Osteoblast (primary cell): ENCODE data around the gene CFAP45. TPM values are rescaled to one million over a fixed set of nuclear protein-coding genes. Genes with fewer than 3 reads are reported as not detected.
A peak's percentile ranks its signal among the peaks of the same experiment; 100 is the strongest.

Source experiments
- DNase-seq: peaks from one replicate; pipeline ENCODE4 v3.0.0; 2011; ENCODE audit warnings: low spot score, mixed read lengths; ENCODE audit not compliant: insufficient read length; ENCODE audit errors: missing footprints
- H2AFZ ChIP-seq: 2 replicates; pipeline ENCODE4 v1.6.0; 2011; ENCODE audit warnings: mild to moderate bottlenecking, low read length
- H3K27ac ChIP-seq: 2 replicates; pipeline ENCODE4 v1.5.1; 2011; ENCODE audit warnings: mild to moderate bottlenecking, low read depth, low read length, moderate library complexity
- H3K27me3 ChIP-seq: 2 replicates; pipeline ENCODE4 v1.6.0; 2012; ENCODE audit warnings: mild to moderate bottlenecking, control low read depth, inconsistent platforms, low read length, moderate library complexity; ENCODE audit not compliant: insufficient read depth
- H3K36me3 ChIP-seq: 2 replicates; pipeline ENCODE4 v1.5.1; 2011; ENCODE audit warnings: mild to moderate bottlenecking, low read length, control low read depth, moderate library complexity; ENCODE audit not compliant: insufficient read depth
- H3K4me1 ChIP-seq: 2 replicates; pipeline ENCODE4 v1.5.1; 2011; ENCODE audit warnings: mild to moderate bottlenecking, low read length, control low read depth, moderate library complexity; ENCODE audit not compliant: insufficient read depth
- H3K4me2 ChIP-seq: 2 replicates; pipeline ENCODE4 v1.6.0; 2011; ENCODE audit warnings: mild to moderate bottlenecking, low read length; ENCODE audit not compliant: insufficient read depth
- H3K4me3 ChIP-seq: fragments of 200-600 bp; sonication (generic); 3 replicates; pipeline ENCODE4 v1.5.1; 2012; ENCODE audit warnings: mild to moderate bottlenecking, low read length, inconsistent platforms; ENCODE audit not compliant: insufficient read depth
- H3K79me2 ChIP-seq: 2 replicates; pipeline ENCODE4 v1.6.0; 2012; ENCODE audit warnings: mild to moderate bottlenecking, low read length, control low read depth, inconsistent platforms; ENCODE audit not compliant: insufficient read depth
- H3K9me3 ChIP-seq: 2 replicates; pipeline ENCODE4 v1.5.1; 2011; ENCODE audit warnings: low read depth, low read length, control low read depth
- H4K20me1 ChIP-seq: 2 replicates; pipeline ENCODE4 v1.6.0; 2012; ENCODE audit warnings: mild to moderate bottlenecking, low read length, control low read depth; ENCODE audit not compliant: insufficient read depth
- CTCF ChIP-seq: IDR thresholded peaks from 2 replicates; pipeline ENCODE4 v1.5.1; 2011; ENCODE audit warnings: mild to moderate bottlenecking, low read depth, low read length, moderate library complexity; ENCODE audit errors: extremely low read depth
- total RNA-seq: library from RNA; depleted of rRNA; stranded (reverse); fragments of >200 nt; gene quantifications from 2 replicates; pipeline ENCODE4 v1.2.3, GENCODE V29; 2012

The CFAP45 gene
- total RNA-seq, 1 donor = 0.36 TPM

- H3K27ac ChIP-seq = no peak overlapping the region
- no peaks in the 10 kb centered on the region for H3K9me3 ChIP-seq
- H3K4me2 ChIP-seq = no peak overlapping the region
- DNase-seq = no peak
- no peaks in the 10 kb centered on the region for H3K79me2 ChIP-seq
- TF ChIP-seq CTCF = no peak
- peaks cover 16% of the 10 kb centered on the region for H3K4me1 ChIP-seq
- no peak overlapping the region for H3K4me3 ChIP-seq
- no peaks in the 10 kb centered on the region for H3K36me3 ChIP-seq
- no peaks in the 10 kb centered on the region for H3K27me3 ChIP-seq
- H2AFZ ChIP-seq = no peak overlapping the region
- H4K20me1 ChIP-seq = no peaks in the 10 kb centered on the region
Measured at GRCh38 chr1:159866066-159866465, 33.9 kb downstream of the CFAP45 start.

- DNase-seq = no peak
- Histone ChIP-seq H3K79me2 (no peaks in the 10 kb centered on the region), H3K4me2 (no peak overlapping the region), H3K4me1 (peaks cover 10% of the 10 kb centered on the region), H3K27me3 (no peaks in the 10 kb centered on the region), H3K27ac (no peak overlapping the region), H3K4me3 (no peak overlapping the region), H2AFZ (no peak overlapping the region), H3K9me3 (no peaks in the 10 kb centered on the region), H4K20me1 (no peaks in the 10 kb centered on the region), H3K36me3 (no peaks in the 10 kb centered on the region)
- TF ChIP-seq CTCF = no peak
Measured at GRCh38 chr1:159864262-159864661, 35.7 kb downstream of the CFAP45 start.

- DNase-seq = no peak
Measured at GRCh38 chr1:159862557-159862956, 37.4 kb downstream of the CFAP45 start, which contains the start of gene VSIG8. Gene VSIG8, minus strand, starts transcription at chr1:159862657. Its CDS starts 136 bp downstream, at chr1:159862521.

GRCh38 chr1:159862031-159862430 is 37.9 kb downstream of the CFAP45 start:
- Histone ChIP-seq H3K27me3 (no peaks in the 10 kb centered on the region), H3K4me2 (no peak overlapping the region), H3K27ac (no peak overlapping the region), H2AFZ (no peak overlapping the region), H3K4me3 (no peak overlapping the region), H3K4me1 (no peaks in the 10 kb centered on the region), H3K36me3 (no peaks in the 10 kb centered on the region), H4K20me1 (no peaks in the 10 kb centered on the region), H3K9me3 (no peaks in the 10 kb centered on the region), H3K79me2 (no peaks in the 10 kb centered on the region)
- TF ChIP-seq CTCF = no peak
- peak; percentile 79 for DNase-seq

More at GRCh38 chr1:159862557-159862956, 37.4 kb downstream of the CFAP45 start, which contains the start of gene VSIG8:
- Histone ChIP-seq H3K27ac (no peak within 1 kb of the TSS), H3K79me2 (no peaks in the 10 kb centered on the region), H4K20me1 (no peaks in the 10 kb centered on the region), H3K27me3 (no peaks in the 10 kb centered on the region), H3K36me3 (no peaks in the 10 kb centered on the region), H2AFZ (no peak within 1 kb of the TSS), H3K4me2 (no peak within 1 kb of the TSS), H3K9me3 (no peaks in the 10 kb centered on the region), H3K4me1 (no peaks in the 10 kb centered on the region), H3K4me3 (no peak within 1 kb of the TSS)
- TF ChIP-seq CTCF = no peak
